Activated T-helper 9 cell treated with anti-CD3 and anti-CD28 coated beads, Interleukin-2, amount 50 U/mL, for 16 hours (primary cell): Measurements from ENCODE around the gene KNOP1.
A peak's percentile ranks its signal among the peaks of the same experiment; 100 is the strongest.

Source experiments
- DNase-seq: peaks from one replicate; pipeline ENCODE4 v3.0.0-alpha.2; 2020; ENCODE audit warnings: low read depth

Gene KNOP1, protein sequence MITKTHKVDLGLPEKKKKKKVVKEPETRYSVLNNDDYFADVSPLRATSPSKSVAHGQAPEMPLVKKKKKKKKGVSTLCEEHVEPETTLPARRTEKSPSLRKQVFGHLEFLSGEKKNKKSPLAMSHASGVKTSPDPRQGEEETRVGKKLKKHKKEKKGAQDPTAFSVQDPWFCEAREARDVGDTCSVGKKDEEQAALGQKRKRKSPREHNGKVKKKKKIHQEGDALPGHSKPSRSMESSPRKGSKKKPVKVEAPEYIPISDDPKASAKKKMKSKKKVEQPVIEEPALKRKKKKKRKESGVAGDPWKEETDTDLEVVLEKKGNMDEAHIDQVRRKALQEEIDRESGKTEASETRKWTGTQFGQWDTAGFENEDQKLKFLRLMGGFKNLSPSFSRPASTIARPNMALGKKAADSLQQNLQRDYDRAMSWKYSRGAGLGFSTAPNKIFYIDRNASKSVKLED

DNA sequence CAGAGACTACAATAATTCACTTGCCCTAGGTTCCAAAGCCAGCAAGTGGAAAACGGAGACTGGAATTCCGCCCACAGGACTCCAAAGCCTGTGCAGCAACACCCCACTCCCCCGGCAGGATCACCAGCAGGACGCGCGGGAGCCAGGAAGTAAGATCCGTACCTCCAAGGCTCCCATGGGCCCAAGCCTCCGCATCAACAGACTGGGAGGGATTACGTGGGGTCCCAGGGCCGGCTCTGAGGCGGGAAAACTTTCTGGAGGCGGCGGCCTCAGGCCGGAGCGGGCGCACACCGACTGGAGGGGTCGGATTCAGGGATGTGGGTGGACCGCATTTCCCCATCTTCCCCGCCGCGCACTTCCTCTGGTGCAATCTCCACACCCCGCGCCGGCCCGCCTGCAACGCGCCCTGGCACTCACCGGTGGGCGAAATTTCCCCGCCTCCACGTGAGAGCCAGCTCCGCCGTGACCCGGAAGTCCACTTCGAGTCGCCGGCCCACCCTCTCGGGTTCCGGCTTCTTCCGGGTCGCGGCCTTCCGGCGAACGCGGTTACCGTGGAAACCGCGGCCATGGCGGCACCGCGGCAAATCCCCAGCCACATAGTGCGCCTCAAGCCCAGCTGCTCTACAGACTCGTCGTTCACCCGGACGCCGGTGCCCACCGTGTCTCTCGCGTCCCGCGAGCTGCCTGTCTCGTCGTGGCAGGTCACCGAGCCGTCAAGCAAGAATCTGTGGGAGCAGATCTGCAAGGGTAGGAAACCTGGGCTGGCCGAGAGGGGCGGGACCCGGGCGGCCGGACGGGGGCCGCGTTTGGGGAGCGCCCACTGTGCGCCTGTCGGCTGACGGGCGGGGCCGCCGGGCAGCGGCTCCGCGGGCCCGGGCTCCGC, at the start of gene KNOP1, which contains the start of gene IQCK:
TSS of gene KNOP1 (minus strand) at position 487 of the 883 bp plus-strand sequence. CDS start 3,192 bp downstream, outside the sequence.
TSS of gene IQCK (plus strand) at position 531 of the 883 bp plus-strand sequence. CDS start at position 567, 36 bp downstream.
- peak; percentile 89 for DNase-seq

DNA sequence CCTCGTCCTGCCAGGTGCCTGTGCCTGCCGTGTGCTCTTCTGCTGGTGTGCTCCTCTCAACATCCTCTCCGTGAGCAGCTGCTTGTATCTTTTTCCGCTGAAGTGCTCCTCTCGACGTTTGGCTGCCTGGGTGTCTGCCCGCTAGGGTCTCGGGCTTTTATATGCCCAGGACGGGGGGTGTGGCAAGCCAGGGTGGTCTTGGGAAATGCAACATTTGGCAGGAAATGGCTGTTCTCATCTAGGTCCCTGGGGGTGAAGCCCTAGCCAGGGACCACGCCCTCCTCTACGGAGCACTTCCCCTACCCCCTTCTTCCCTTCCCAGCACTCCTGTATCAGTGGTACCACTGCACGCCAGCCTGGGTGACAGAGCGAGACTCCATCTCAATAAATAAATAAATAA, 49.5 kb upstream of the KNOP1 start:
- no peak for DNase-seq

DNA sequence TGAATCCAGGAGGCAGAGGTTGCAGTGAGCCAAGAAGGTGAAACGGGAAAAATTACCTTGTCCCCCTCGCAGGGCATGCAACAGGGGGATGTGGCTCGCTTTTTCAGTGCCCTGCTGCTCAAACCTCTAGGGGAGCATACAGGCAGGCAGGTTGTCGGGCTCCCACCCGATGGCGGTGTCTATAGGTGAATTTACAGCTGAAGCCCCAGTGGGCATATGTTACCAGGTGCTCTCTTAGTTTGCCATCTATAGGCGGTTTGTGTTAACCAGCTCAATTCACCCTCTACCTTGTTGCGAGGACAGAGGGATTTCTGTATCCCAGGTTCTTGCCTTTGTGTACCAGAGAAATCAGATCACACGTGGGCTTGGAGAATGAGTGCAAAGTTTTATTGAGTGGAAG, 49.0 kb upstream of the KNOP1 start:
- DNase-seq = no peak

DNA sequence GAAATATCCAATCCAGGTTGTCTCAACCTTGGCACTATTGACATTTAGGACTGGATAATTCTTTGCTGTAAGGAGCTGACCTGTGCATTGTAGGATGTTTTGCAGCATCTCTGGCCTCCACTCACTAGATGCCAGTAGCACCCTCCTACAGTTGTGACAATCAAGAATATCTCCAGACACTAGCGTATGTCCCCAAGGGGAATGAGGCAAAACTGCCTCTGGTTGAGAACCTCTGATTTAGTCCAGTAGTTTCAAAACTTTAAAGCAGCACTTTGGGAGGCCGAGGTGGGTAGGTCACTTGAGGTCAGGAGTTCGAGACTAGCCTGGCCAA, 48.5 kb upstream of the KNOP1 start:
- no peak for DNase-seq

DNA sequence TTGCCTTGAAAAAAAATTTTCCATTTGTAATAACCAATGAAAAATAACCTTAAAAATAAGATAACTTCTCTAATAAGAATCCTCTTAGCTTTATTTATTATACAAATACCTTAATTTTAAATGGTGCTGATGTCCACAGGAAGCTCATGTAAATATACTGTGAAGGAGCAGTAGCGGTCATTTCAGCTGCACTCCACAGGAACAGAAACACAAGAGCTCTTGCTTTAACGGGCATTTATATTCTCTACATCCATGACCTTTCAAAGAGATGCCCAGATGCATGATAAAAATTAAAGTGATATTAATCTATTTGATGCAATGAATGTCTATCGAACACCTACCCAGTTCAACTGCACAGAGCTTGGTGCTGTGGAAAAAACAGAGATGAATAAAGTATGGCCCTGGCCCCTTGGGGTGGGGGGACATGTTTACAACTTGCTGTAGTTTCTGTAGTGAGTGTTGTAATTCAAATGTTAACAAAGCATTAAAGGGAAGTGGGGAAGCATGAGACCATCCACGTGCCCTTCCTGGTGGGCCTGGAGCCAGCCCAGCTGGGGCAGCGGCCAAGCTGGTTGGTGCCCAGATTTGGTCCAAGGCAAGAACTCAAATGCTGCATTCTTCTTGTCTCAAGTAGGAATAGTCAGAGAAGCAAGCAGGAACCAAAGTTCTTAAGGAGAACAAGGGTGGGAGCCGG, 48.0 kb upstream of the KNOP1 start:
- no peak for DNase-seq

DNA sequence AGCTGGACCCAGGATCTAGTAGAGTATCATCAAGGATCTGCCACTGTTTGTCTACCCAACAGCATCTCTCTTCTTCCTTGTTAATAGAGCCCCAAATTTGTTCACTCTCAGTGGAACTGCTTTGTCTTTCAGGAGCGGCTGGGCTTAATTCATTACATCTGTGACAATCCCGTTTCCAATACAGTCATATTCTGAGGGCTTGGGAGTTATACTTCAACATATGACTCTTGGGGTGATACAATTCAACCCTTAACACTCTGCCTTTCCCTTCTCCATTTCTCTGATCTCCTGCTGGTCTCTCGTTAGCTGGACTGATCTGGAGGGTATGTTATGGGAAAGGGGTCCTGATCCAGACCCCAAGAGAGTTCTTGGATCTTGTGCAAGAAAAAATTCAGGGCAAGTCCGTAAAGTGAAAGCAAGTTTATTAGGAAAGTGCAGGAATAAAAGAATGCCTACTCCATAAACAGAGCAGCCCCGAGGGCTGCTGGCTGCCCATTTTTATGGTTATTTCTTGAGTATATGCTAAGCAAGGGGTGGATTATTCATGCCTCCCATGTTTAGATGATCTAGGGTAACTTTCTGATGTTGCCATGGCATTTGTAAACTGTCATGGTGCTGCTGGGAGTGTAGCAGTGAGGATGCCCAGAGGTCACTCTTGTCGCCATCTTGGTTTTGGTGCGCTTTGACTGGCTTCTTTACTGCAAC, 42.5 kb upstream of the KNOP1 start:
- DNase-seq = no peak

DNA sequence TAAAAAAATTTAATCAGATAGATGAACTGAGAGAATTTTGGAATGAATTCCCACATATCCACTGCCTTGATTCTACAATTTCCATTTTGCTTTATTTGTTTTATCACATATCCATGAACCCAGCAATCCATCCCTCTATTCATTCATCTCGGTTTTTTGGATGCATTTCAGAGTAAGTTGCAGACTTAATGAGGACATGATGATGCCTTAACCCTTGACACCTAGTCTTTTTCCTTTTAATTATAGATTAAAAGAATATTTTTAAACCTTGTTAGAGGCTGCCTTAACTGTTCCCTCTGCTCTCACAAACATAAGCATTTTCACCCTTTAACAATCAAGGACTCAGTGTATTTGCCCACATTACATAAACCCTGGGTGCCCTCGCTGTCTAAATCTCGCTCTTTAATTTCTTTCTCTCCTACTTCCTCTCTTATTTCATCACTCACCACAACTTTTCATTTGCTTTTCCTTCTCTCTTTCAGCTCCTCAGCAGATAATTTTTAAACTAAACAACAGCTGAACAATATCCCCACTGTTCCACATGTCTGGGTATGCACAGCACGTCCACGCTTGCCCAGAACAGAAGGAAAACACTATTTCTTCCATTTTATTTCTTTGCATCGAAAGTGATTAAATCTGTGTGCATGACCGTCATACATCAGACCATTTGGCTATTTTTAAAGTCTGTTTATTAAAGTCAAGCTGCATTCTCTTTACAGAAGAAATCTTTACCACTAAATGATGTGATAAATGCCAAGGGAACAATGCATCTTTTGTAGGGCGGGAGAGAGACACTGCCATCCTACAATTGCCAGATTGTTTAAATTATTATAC, 40.0 kb upstream of the KNOP1 start:
- DNase-seq = no peak

DNA sequence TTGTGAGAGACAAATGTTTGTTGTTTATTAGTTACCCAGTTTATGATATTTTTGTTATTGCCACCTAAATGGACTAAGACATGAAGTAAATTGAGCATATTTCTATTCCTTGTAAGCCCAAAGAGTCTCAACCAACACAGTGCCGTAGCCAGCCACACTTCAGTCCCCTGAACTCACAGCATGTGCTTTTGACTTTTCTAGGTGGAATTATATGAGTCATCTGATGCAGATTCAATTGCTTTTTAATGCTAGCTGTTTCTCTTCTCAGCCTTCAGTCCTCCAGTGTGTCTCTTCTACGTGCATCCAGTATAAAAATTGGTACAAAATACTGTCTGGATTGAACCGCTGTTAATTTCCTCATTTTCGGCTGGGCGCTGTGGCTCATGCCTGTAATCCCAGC, 39.0 kb upstream of the KNOP1 start:
- no peak for DNase-seq

DNA sequence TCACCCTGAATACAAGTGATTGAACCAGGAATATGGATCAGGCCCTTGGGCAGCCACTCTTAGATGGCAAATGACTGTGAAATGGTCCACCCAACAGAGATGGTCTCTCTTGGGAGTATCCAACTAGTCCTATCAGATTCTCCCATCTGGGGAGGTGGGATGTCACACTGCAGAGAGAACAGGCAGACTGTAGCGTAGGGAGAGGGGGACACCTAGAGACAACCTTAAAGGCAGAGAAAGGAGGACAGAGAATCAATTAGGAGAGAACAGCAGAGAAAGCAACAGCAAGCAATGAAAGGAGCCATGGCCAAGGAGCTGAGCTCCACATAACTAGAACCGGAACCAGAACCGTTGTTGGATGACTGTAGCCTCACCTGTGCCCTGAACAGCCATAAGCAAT, 37.2 kb upstream of the KNOP1 start:
- no peak for DNase-seq

DNA sequence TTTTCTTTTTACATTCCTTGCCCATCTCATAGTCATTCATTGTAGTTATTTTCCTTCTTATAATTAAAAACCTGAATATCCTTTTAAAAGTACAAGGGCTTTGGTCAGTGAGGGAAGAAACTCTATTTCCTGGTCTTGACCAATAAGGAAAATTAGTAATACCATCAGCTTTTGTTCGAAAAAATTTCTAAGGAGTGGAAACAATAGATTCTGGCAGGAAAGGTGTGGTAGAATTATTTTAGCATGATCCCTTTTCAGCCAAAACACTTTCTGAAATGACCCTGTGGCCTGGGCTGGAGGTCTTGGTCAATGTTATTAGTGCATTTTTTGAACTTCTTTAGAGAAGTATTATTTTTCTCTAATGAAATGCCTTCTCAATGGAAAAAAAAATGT, 36.6 kb upstream of the KNOP1 start:
- DNase-seq = no peak

DNA sequence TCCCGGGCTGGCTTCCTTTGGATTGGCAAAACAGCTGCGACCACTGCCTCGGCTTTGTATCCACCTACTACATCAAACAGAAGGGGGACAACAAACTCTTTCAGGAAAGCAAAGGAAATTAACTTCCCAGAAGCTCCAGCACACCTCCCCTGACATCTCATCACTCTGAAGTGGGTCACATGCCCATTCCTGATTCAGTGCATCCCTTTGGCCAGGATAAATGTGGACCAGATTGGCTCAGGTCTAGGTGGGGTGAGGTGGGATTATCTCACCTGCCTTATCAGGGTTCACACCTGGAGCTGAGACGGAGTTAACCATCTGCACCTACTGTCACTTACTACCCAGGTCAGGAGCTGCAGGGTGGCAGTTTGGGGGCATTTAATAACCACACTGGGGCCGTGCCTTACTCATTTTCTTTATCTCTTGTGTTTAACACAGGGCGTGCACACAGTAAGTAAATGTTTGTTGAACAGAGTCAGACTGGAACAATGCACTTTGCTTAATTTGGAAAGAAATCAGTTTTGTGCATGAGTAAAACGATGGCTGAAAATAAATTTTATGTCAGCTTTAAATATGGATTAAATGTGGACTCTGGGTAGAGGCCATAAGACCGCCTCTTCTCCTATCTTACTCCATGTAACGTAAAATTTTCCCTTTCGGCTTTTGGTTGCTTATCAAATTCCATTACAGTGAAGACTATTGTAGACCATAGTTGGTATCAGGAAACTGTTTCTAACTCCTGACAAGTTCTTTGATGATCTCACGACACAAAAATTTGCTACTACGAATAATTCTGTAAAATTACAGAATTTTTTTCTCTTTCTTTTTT, 36.0 kb upstream of the KNOP1 start:
- no peak for DNase-seq

DNA sequence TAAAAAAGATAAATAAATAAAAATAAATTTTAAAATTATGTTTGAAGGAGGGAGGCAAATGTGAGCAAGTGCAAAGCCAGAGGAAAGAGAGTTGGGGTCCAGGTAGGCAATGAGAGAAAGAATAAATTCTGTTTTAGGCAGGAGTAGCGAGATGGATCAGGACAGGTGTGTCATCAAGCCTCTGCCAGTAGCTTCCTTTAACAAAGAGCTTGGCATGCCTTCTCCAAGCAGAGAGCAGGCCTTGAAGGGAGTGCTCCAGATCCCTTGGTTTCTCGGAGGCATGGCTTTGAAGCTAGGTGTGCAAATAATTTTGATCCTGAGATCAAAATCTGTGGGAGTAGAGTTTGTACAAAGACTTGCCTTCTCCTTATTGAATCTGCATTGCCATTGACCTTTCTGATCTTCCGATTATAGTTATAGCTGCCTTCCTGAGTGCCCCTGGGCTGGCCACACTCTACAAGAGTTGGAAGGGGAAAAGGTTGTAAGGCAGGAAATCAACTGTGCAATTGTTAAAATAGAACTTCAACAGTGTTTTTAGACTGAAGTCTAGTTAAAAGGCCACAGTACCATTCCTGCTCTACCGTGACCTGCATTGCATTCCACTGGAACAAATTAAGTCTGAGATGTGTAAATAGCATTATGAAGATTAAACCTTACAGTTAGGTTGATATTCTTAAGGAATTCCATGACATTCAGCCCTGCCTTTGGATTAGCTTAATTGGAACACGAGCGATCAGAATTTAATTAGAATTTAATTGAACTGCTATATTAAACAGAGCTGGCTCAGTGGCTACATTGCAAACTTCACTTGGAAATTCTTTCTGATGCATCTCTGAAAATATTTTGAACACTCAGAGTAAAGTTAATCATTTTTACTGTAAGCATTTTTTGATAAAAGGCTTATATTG, 33.7 kb upstream of the KNOP1 start:
- DNase-seq = no peak

DNA sequence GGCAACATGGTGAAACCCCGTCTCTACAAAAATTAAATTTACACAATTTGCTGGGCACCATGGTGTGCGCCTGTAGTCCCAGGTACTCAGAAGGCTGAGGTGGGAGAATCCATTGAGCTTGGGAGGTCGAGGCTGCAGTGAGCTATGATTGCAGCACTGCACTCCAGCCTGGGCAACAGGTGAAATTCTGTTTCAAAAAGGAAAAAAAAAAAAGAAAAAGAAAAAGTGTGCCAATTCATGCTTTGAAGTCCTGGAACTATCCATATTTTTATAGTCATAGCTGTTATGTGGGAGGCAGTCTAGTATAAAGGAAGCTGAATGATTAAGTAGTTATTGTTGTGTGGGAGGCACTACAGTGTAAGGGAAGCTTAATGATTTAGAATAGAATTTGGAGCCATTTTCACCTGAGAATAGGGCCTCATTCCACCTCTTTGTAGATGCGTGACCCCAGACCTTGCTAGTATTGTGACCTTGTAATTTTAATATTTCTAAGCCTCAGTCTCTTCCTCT, 31.6 kb upstream of the KNOP1 start:
- DNase-seq = no peak

DNA sequence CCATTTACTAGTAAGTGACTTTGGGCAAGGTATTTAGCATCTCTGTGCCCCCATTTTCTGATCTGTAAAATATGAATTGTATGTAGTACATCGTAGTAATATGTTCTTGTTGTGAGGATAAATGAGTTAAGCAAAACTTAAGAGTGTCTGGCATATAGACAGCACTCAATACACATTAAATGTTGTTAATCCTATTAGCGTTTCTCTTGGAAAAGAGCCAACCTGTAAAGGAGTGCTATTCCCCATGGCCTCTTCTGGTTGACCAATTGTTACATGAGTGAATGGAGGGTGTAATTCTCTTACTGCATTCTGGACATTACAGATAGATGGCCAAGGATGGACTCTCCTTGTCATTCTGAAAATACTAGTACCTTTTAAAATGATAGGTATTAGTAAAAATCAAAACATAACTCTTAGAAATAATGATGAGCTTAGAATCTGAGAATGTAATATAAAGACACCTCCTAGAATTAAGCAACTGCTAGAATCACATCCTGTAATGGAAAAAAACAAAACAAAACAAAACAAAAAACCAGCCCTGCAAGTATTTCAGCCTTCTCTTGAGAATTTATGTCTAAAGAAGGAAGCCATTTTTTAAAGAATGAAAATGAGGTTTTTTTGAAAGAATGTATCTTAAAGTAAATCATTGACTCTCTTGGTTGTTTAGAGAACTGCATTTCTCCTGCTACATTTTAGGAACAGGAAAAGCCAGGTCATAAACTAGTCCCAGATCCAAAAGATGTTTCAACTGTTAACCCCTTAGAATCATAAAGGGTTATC, 30.6 kb upstream of the KNOP1 start:
- no peak for DNase-seq

DNA sequence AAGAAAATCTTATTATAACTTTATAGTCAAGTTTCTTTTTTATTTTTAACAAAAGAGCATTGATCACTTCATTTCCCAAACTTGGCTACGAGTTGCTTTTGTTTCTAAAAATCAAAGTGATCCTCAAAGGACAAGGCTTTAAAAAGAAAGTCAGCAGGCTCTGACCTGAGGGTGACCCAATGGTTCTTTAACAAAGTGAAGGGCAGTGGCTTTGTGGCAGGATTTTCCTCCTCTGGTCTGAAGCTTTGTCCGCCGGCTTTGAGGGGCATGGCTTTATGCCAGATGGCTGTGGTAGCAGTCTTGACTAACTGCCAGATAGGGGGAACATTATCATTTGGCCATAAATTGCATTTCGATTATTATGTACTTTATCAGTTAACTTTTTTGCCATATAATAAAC, 28.5 kb upstream of the KNOP1 start:
- DNase-seq = no peak

DNA sequence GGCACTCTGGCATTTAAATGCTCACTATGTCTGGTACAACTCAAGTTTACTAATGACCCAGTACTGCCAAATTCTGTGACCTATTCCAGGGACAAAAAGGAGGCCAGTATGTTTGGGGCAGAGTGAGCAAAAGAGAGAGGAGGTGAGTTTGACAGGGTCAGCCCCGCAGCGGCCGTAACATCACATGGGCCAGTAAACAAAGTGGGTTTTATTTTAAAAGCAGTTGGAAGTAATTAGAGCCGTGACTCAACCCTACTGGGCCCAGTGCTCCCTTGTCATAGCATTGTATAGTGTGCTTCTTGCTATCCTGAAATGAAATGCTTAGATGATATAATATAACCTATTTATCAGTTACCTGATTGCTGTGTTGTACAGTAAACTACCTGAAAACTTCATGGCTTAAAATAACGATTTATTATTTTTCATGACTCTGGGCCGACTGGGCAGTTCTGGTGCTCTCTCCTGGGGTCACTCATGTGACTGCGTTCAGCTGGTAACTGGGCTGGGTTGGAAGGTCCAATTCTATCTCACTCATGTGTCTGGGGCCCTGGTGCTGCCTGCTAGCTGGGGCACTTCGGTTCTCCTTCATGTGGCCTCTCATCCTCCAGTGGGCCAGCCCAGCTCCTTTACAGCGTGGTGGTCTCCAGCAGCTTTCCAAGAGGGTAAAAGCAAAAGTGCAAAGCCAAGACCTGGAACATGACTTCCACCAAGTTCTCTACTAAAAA, 27.4 kb upstream of the KNOP1 start:
- DNase-seq = no peak

DNA sequence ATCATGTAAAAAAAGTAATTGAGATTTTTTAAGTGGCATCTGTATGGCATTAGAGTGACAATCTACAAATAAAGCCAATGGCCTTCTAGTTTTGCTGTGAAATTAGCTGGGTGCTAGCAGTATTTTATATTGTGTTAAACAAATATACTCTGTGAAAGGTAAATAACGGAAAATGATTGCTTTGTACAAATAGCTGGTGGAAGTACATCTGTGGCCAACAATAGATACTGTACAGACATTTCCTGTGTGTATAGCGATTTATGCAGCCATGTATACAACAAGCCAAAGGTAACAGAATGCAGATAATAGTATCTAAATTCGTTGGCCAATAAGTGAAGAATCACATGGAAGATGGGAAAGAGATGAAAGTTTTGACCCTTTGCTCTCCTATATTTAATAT, 26.6 kb upstream of the KNOP1 start:
- no peak for DNase-seq
